PC-3 (cell line): ENCODE data around the gene BBLN. TPM values are rescaled to one million over a fixed set of nuclear protein-coding genes. Genes with fewer than 3 reads are reported as not detected.
A peak's percentile ranks its signal among the peaks of the same experiment; 100 is the strongest.

Experiments used
- ATAC-seq: fragments of 200-7000 bp; cut with Tn5 transposase; 2 replicates; pipeline ENCODE4 v1.9.1; 2020; ENCODE audit warnings: mild to moderate bottlenecking, moderate library complexity
- BruUV-seq: library from RNA; stranded (reverse); fragments of 400-500 nt; replicated peaks from 2 replicates; lab custom pipeline; 2021; lab: Mats Ljungman, UMichigan
- CTCF ChIA-PET: fragments of 300-600 bp; sonication (Branson Sonifier 250); formaldehyde crosslinking; loops from one replicate; lab custom pipeline; 2022; ENCODE audit warnings: antibody characterized with exemption; lab: Charles Lee
- POLR2A ChIA-PET: fragments of 300-600 bp; sonication (Branson Sonifier 250); formaldehyde crosslinking; loops from one replicate; lab custom pipeline; 2022; ENCODE audit warnings: antibody characterized with exemption; ENCODE audit not compliant: unreplicated experiment; lab: Charles Lee
- DNase-seq: peaks from one replicate; pipeline ENCODE4 v3.0.0-alpha.2; 2015
- H2AFZ ChIP-seq: fragments of 300-600 bp; sonication (generic); 2 replicates; pipeline ENCODE4 v1.6.0; 2016; ENCODE audit warnings: antibody characterized with exemption, low read length
- H3F3A ChIP-seq: fragments of 300-600 bp; sonication (generic); one replicate; pipeline ENCODE4 v1.6.0; 2017; ENCODE audit warnings: antibody characterized with exemption, low read length, control low read depth, mild to moderate bottlenecking; ENCODE audit not compliant: unreplicated experiment
- H3K27ac ChIP-seq: fragments of 300-600 bp; sonication (generic); 2 replicates; pipeline ENCODE4 v1.5.1; 2016; ENCODE audit warnings: mild to moderate bottlenecking, low read length
- H3K27me3 ChIP-seq: fragments of 300-600 bp; sonication (generic); 2 replicates; pipeline ENCODE4 v1.6.1; 2016; ENCODE audit warnings: low read length, mixed read lengths
- H3K36me3 ChIP-seq: fragments of 300-600 bp; sonication (generic); 2 replicates; pipeline ENCODE4 v1.6.1; 2016; ENCODE audit warnings: low read depth, mixed run types, low read length, mixed read lengths
- H3K4me1 ChIP-seq: fragments of 300-600 bp; sonication (generic); 2 replicates; pipeline ENCODE4 v1.5.1; 2016; ENCODE audit warnings: low read length; ENCODE audit not compliant: insufficient read depth
- H3K4me2 ChIP-seq: fragments of 300-600 bp; sonication (generic); 2 replicates; pipeline ENCODE4 v1.6.0; 2016; ENCODE audit warnings: low read length
- H3K4me3 ChIP-seq: fragments of 300-600 bp; sonication (generic); 2 replicates; pipeline ENCODE4 v1.5.1; 2016; ENCODE audit warnings: mild to moderate bottlenecking, low read length, mixed read lengths
- H3K79me2 ChIP-seq: fragments of 300-600 bp; sonication (generic); 2 replicates; pipeline ENCODE4 v1.6.1; 2017; ENCODE audit warnings: low read length, mixed read lengths
- H3K9ac ChIP-seq: fragments of 300-600 bp; sonication (generic); 2 replicates; pipeline ENCODE4 v1.6.0; 2016; ENCODE audit warnings: mild to moderate bottlenecking, low read length
- H3K9me2 ChIP-seq: fragments of 300-600 bp; sonication (generic); replicated peaks from 2 replicates; pipeline ENCODE4 v1.6.1; 2016; ENCODE audit warnings: mixed run types, low read length, mixed read lengths
- H3K9me3 ChIP-seq: fragments of 300-600 bp; sonication (generic); 2 replicates; pipeline ENCODE4 v1.6.1; 2016; ENCODE audit warnings: low read length, mixed read lengths
- H4K20me1 ChIP-seq: fragments of 300-600 bp; sonication (generic); 2 replicates; pipeline ENCODE4 v1.6.1; 2016; ENCODE audit warnings: low read length, mixed read lengths
- CTCF ChIP-seq: fragments of 300-600 bp; sonication (generic); conservative IDR thresholded peaks from 2 replicates; pipeline ENCODE4 v1.5.1; 2017; ENCODE audit warnings: antibody characterized with exemption, low read depth, mild to moderate bottlenecking, low read length
- EZH2 ChIP-seq: fragments of 300-600 bp; sonication (generic); IDR thresholded peaks from one replicate; pipeline ENCODE4 v1.6.1; 2017; ENCODE audit warnings: antibody characterized with exemption, mild to moderate bottlenecking, low read length; ENCODE audit not compliant: unreplicated experiment
- EZH2phosphoT487 ChIP-seq: fragments of 300-600 bp; sonication (generic); IDR thresholded peaks from 2 replicates; pipeline ENCODE4 v1.6.1; 2018; ENCODE audit warnings: mild to moderate bottlenecking, antibody characterized with exemption, low read length, borderline replicate concordance
- intact Hi-C: fragments of 100-400 bp; cut with micrococcal nuclease; formaldehyde crosslinking; loops from 2 replicates; pipeline ENCODE4 v1.9.0; 2023
- total RNA-seq: library from RNA; depleted of rRNA; stranded (reverse); fragments of >200 nt; gene quantifications from 2 replicates; pipeline ENCODE4 v1.2.3, GENCODE V29; 2014

BBLN gene
- total RNA-seq, 1 experiment from 2014 or later: 158 TPM

- Histone ChIP-seq H3K9ac (no peak overlapping the region), H3K4me3 (no peak overlapping the region), H3K36me3 (no peaks in the 10 kb centered on the region), H3K9me3 (no peaks in the 10 kb centered on the region), H2AFZ (no peak overlapping the region), H3K27me3 (no peaks in the 10 kb centered on the region), H3K4me1 (peaks cover 5% of the 10 kb centered on the region; the same call in 1 of the 2 replicates), H3K79me2 (peaks cover 12% of the 10 kb centered on the region; the same call in 1 of the 2 replicates), H3K9me2 (no peaks in the 10 kb centered on the region), H4K20me1 (no peaks in the 10 kb centered on the region), H3K27ac (no peak overlapping the region), H3K4me2 (no peak overlapping the region), H3F3A (no peaks in the 10 kb centered on the region)
- DNase-seq (no peak), ATAC-seq (no peak)
- intact Hi-C loops: loop anchor here (5.0 to 10.0 kb wide), 2 partner anchors 53 to 76 kb away; partner anchors contain the start of genes GOLGA2 and SWI5
- TF ChIP-seq CTCF (no peak), EZH2 (no peak), EZH2phosphoT487 (no peak)
- no TSS peak for BruUV-seq
- ChIA-PET POLR2A (no interaction called here), CTCF (no interaction called here)
These were observed 41.6 kb downstream of the BBLN start for GRCh38 chr9:128201441-128202369.

GRCh38 chr9:128202648-128203023, 42.6 kb downstream of the BBLN start:
- intact Hi-C loops: loop anchor here (5.0 to 10.0 kb wide), 2 partner anchors 52 to 75 kb away; partner anchors contain the start of genes GOLGA2 and SWI5
- CTCF ChIA-PET: no interaction called here
- POLR2A ChIA-PET: no interaction called here
- no TSS peak for BruUV-seq
- Histone ChIP-seq H3K4me3 (peak overlapping the region; percentile 81; the same call in 1 of the 2 replicates), H3K9ac (no peak overlapping the region), H3K27ac (no peak overlapping the region), H4K20me1 (no peaks in the 10 kb centered on the region), H3K79me2 (peaks cover 12% of the 10 kb centered on the region; the same call in 1 of the 2 replicates), H2AFZ (0 out of 2 replicates have a peak overlapping the region, but pooled peaks have one; percentile 24), H3K9me3 (no peaks in the 10 kb centered on the region), H3K9me2 (no peaks in the 10 kb centered on the region), H3K4me2 (peak overlapping the region; percentile 96), H3K27me3 (no peaks in the 10 kb centered on the region), H3K36me3 (no peaks in the 10 kb centered on the region), H3K4me1 (peaks cover 5% of the 10 kb centered on the region; the same call in 1 of the 2 replicates), H3F3A (no peaks in the 10 kb centered on the region)
- no peak for TF ChIP-seq EZH2
- TF ChIP-seq CTCF: no peak
- no peak for DNase-seq
- ATAC-seq: no peak
